Measurements from ENCODE around the gene FBXL20. TPM values are rescaled to one million over a fixed set of nuclear protein-coding genes. Genes with fewer than 3 reads are reported as not detected.
"Not testable (repeated sequence)": the region's sequence is repeated elsewhere in the genome, so short reads cannot be mapped to it uniquely, and the experiment has no call there.

The FBXL20 gene
- total RNA-seq, 1 experiment from 2014 or later: 9.7 TPM

GRCh38 chr17:39376434-39376833 lies 25.0 kb downstream of the FBXL20 start (continued):
- TF ChIP-seq ARID4B (CRISPR knock-in tag; IDR thresholded peaks at IDR 0.05; ENCODE audit: borderline replicate concordance) (no peak), ZNF281 (CRISPR knock-in tag; IDR thresholded peaks at IDR 0.05) (no peak)

- CTCF ChIA-PET: not testable (repeated sequence)
Measured at GRCh38 chr17:39367805-39368204, 33.6 kb downstream of the FBXL20 start.

GRCh38 chr17:39365872-39366271 lies 35.6 kb downstream of the FBXL20 start:
- POLR2A ChIA-PET: no interaction called here
- H3K36me3 Mint-ChIP-seq: no peaks in the 10 kb centered on the region
- no peaks in the 10 kb centered on the region for H3K4me1 Mint-ChIP-seq
- DNase-seq (ENCODE audit: low spot score) (no peak), ATAC-seq (no peak)
- no peaks in the 10 kb centered on the region for H3K27me3 Mint-ChIP-seq (ENCODE audit: low read depth)
- H3K27ac Mint-ChIP-seq: no peak overlapping the region
- H3K9me3 Mint-ChIP-seq: no peaks in the 10 kb centered on the region
- CTCF ChIA-PET: interaction anchor here (1.0 kb wide), 1 partner anchor 13 kb away, joined by 3 read pairs; no protein-coding TSS in a partner anchor
- TF ChIP-seq ZBTB21 (CRISPR knock-in tag; IDR thresholded peaks at IDR 0.05; ENCODE audit: borderline replicate concordance) (no peak), ZNF281 (CRISPR knock-in tag; IDR thresholded peaks at IDR 0.05) (no peak), HMGXB4 (CRISPR knock-in tag; IDR thresholded peaks at IDR 0.05) (no peak), USF2 (CRISPR knock-in tag; IDR thresholded peaks at IDR 0.05) (no peak), USF1 (CRISPR knock-in tag; IDR thresholded peaks at IDR 0.05) (no peak), ZNF138 (CRISPR knock-in tag; conservative IDR thresholded peaks at IDR 0.05) (no peak), ATF1 (CRISPR knock-in tag; IDR thresholded peaks at IDR 0.05) (no peak), RELA (CRISPR knock-in tag; IDR thresholded peaks at IDR 0.05; ENCODE audit: borderline replicate concordance) (no peak), CDX4 (CRISPR knock-in tag; IDR thresholded peaks at IDR 0.05; ENCODE audit: borderline replicate concordance) (no peak), GRHL2 (CRISPR knock-in tag; IDR thresholded peaks at IDR 0.05; ENCODE audit: insufficient replicate concordance, severe bottlenecking) (no peak), AR (CRISPR knock-in tag; IDR thresholded peaks at IDR 0.05) (no peak), ZNF396 (CRISPR knock-in tag; IDR thresholded peaks at IDR 0.05; ENCODE audit: borderline replicate concordance) (no peak)
- H3K4me3 Mint-ChIP-seq: no peak overlapping the region

More at GRCh38 chr17:39367805-39368204, 33.6 kb downstream of the FBXL20 start:
- H3K4me3 Mint-ChIP-seq; ATAC-seq; H3K4me1 Mint-ChIP-seq; H3K27ac Mint-ChIP-seq; H3K36me3 Mint-ChIP-seq; H3K9me3 Mint-ChIP-seq; H3K27me3 Mint-ChIP-seq (ENCODE audit: low read depth); POLR2A ChIA-PET; DNase-seq (ENCODE audit: low spot score): not testable (repeated sequence)

Measured in WTC11 (cell line).